Fibroblast of the aortic adventitia (primary cell): Measurements from ENCODE around the gene TSR3. TPM values are rescaled to one million over a fixed set of nuclear protein-coding genes. Genes with fewer than 3 reads are reported as not detected.
"Not testable (repeated sequence)": the region's sequence is repeated elsewhere in the genome, so short reads cannot be mapped to it uniquely, and the experiment has no call there.

Experiments
- DNase-seq: peaks from one replicate; pipeline ENCODE4 v3.0.0-alpha.2; 2010; ENCODE audit warnings: low read depth
- H3K4me3 ChIP-seq: 2 replicates; pipeline ENCODE4 v1.5.1; 2011; ENCODE audit warnings: low read depth, mild to moderate bottlenecking, control low read depth, low read length, moderate library complexity
- CTCF ChIP-seq: IDR thresholded peaks from 2 replicates; pipeline ENCODE4 v1.5.1; 2011; ENCODE audit warnings: mild to moderate bottlenecking, low read length, control low read depth, inconsistent platforms; ENCODE audit not compliant: insufficient read depth
- total RNA-seq: library from RNA; depleted of rRNA; stranded (reverse); fragments of >200 nt; gene quantifications from 2 replicates; pipeline ENCODE4 v1.2.3, GENCODE V29; 2012; ENCODE audit warnings: low replicate concordance

TSR3 gene
- total RNA-seq, 1 donor, result 49.3 TPM

GRCh38 chr16:1333149-1333812 is 18.4 kb downstream of the TSR3 start, which contains the start of gene BAIAP3:
BAIAP3 (plus strand) TSS chr16:1333645; CDS start chr16:1338550, 4,905 bp downstream.
- no peak for DNase-seq
- H3K4me3 ChIP-seq, result no peak within 1 kb of the TSS
- no peak for TF ChIP-seq CTCF

DNA sequence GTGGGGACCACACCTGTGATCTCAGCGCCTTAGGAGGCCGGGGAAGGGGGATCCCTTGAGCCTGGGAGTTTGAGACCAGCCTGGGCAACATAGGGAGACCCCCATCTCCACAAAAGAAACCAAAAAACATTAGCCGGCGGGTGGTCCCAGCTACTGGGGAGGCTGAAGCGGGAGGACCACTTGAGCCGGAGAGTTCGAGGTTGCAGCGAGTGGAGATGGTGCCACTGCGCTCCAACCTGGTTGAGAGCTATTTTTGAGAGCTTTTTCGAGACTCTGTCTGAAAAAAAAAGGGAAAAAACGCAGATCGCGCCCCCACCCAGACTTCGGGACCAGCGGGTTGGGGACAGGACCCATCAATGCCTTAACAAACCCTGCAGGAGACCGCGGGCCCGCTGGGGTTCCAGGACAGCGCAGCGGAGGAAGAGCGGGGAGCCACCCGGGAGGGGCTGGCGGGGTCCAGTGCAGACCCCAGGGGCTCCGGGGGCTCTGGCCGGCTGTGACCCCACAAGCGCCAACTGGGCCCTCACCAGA is 19.0 kb downstream of the TSR3 start:
- DNase-seq, result no peak

GRCh38 chr16:1331712-1332617 is 19.7 kb downstream of the TSR3 start:
- no peak for DNase-seq
- H3K4me3 ChIP-seq, result no peak overlapping the region
- no peak for TF ChIP-seq CTCF

More for the DNA sequence above, 19.0 kb downstream of the TSR3 start:
- no peak overlapping the region for H3K4me3 ChIP-seq
- no peak for TF ChIP-seq CTCF

GRCh38 chr16:1330931-1331711 is 20.6 kb downstream of the TSR3 start:
- DNase-seq, result no peak
- H3K4me3 ChIP-seq, result no peak overlapping the region
- no peak for TF ChIP-seq CTCF

DNA sequence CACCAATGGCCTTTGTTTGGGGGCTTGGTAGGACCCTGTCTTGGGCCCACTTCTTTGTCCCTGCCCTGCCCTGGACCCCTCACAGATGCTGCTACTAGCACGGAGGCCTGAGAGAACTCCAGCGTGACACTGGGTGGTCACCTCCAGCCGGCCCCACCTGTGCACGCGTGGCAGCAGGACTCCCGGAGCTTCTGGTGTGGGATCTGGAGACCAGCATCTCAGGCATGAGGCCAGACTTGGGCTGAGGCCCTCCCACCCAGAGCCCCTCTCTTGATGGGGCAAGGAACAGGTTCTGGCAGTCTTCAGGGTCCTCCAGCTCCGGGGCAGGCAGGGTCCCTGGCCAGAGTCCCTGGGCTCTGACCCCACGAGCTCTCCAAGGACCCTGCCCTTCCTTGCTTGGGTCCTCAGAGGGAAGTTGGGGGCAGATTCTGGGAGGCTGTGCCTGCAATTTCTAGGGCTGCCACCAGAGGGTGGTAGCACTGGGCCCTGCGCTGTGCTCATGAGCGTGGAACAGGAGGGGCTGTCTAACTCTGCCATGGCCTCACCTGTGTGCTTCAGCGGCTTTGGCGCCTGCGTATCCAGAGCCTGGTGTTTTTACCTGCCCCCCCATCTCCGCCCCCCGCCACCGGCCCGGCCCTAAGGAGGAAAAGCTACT is 21.3 kb downstream of the TSR3 start:
- TF ChIP-seq CTCF, result peak; percentile 39
- no peak for DNase-seq
- no peak overlapping the region for H3K4me3 ChIP-seq

DNA sequence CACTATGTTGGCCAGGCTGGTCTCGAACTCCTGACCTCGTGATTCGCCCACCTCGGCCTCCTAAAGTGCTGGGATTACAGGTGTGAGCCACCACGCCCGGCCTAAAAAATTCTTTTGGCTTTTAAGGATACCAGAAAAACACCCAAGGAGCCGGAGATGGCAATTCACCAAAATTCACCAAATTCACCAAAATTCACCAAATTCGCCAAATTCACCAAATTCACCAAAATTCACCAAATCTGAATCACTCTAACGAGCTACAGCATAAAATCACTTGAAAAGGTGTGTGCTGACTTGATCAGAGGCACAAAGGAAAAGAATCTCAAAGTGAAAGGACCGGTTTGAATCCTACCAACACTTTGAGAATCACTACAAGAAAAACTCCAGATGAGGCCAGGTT is 22.7 kb downstream of the TSR3 start:
- not testable (repeated sequence) for H3K4me3 ChIP-seq, DNase-seq

- not testable (repeated sequence) for DNase-seq, H3K4me3 ChIP-seq
Observed at GRCh38 chr16:1328136-1328535, 23.5 kb downstream of the TSR3 start.
